Left cardiac atrium (tissue), 4 donors: Measurements from ENCODE around the gene RSRC1. TPM values are rescaled to one million over a fixed set of nuclear protein-coding genes. Genes with fewer than 3 reads are reported as not detected.
"Not testable (repeated sequence)": the region's sequence is repeated elsewhere in the genome, so short reads cannot be mapped to it uniquely, and the experiment has no call there.

Source experiments
- ATAC-seq, 2 donors: fragments of 200-7000 bp; cut with Tn5 transposase; one replicate each; pipeline ENCODE4 v1.9.1; 2020; ENCODE audit warnings: mild to moderate bottlenecking in 2 of 2, moderate library complexity in 2 of 2
- DNase-seq: peaks from one replicate; pipeline ENCODE4 v3.0.0-alpha.2; 2020
- intact Hi-C, 2 donors: fragments of 100-400 bp; cut with DNase I; formaldehyde crosslinking; loops; one replicate each; pipeline versions ENCODE4 v1.14.1 to v1.15.1; 2022 to 2023
- total RNA-seq, 2 donors: library from RNA; stranded (reverse); fragmentation: NEBNext Ultra II Directional; extraction: Animal tissue kit (Norgen Biotek cat#: 25700); gene quantifications; one replicate each; pipeline ENCODE4 v1.2.1, GENCODE V29; 2021
- donor health status: DM: no; HTN: yes; CAD: no.
- donor health status: DM: no; HTN: yes; CAD: no; lungs with severe emphysema.
- donor health status: DM: yes; HTN: yes; CAD: no.
- donor health status: Dilated cardiomyopathy.

The RSRC1 gene
- total RNA-seq, 2 donors from 2014 or later = 22.6 to 23.6 TPM

- ATAC-seq = no peak
- intact Hi-C loops = no loop called here
Measured at GRCh38 chr3:158200955-158201354, 91.1 kb downstream of the RSRC1 start.

GRCh38 chr3:158205324-158205723 lies 95.4 kb downstream of the RSRC1 start:
- ATAC-seq (no peak), DNase-seq (no peak)
- intact Hi-C loops = no loop called here

More at GRCh38 chr3:158200955-158201354, 91.1 kb downstream of the RSRC1 start:
- DNase-seq = no peak

GRCh38 chr3:158205994-158206393 lies 96.1 kb downstream of the RSRC1 start:
- no peak for DNase-seq
- intact Hi-C loops = no loop called here
- no peak for ATAC-seq

- intact Hi-C loops = no loop called here
- ATAC-seq = no peak
- no peak for DNase-seq
Measured at GRCh38 chr3:158210067-158210466, 100.2 kb downstream of the RSRC1 start.

- no peak for ATAC-seq
- no peak for DNase-seq
- intact Hi-C loops = no loop called here
Measured at GRCh38 chr3:158213461-158213860, 103.6 kb downstream of the RSRC1 start.

GRCh38 chr3:158217992-158218391 lies 108.1 kb downstream of the RSRC1 start:
- intact Hi-C loops = no loop called here
- ATAC-seq (no peak), DNase-seq (no peak)

GRCh38 chr3:158220575-158220974 lies 110.7 kb downstream of the RSRC1 start:
- intact Hi-C loops = no loop called here
- no peak for ATAC-seq
- DNase-seq = no peak

GRCh38 chr3:158221426-158221825 lies 111.5 kb downstream of the RSRC1 start:
- DNase-seq = no peak
- no peak for ATAC-seq
- intact Hi-C loops = no loop called here

- DNase-seq (no peak), ATAC-seq (no peak)
- intact Hi-C loops = no loop called here
Measured at GRCh38 chr3:158226429-158226828, 116.5 kb downstream of the RSRC1 start.

- ATAC-seq, DNase-seq, intact Hi-C loops: not testable (repeated sequence)
Measured at GRCh38 chr3:158228942-158229341, 119.1 kb downstream of the RSRC1 start.

- intact Hi-C loops = no loop called here
- DNase-seq = no peak
- ATAC-seq = no peak
Measured at GRCh38 chr3:158233791-158234190, 123.9 kb downstream of the RSRC1 start.

- intact Hi-C loops = no loop called here
- no peak for ATAC-seq
- no peak for DNase-seq
Measured at GRCh38 chr3:158244274-158244673, 134.4 kb downstream of the RSRC1 start.

- DNase-seq (no peak), ATAC-seq (no peak)
- intact Hi-C loops = no loop called here
Measured at GRCh38 chr3:158247288-158247687, 137.4 kb downstream of the RSRC1 start.

- no peak for ATAC-seq
- no peak for DNase-seq
- intact Hi-C loops = no loop called here
Measured at GRCh38 chr3:158248261-158248660, 138.4 kb downstream of the RSRC1 start.

GRCh38 chr3:158249183-158249582 lies 139.3 kb downstream of the RSRC1 start:
- DNase-seq (no peak), ATAC-seq (no peak)
- intact Hi-C loops = no loop called here

- ATAC-seq (no peak), DNase-seq (no peak)
- intact Hi-C loops = no loop called here
Measured at GRCh38 chr3:158258619-158259018, 148.7 kb downstream of the RSRC1 start.

GRCh38 chr3:158260392-158260791 lies 150.5 kb downstream of the RSRC1 start:
- intact Hi-C loops = no loop called here
- ATAC-seq (no peak), DNase-seq (no peak)

- no peak for ATAC-seq
Measured at GRCh38 chr3:158261371-158261991, 151.6 kb downstream of the RSRC1 start.

GRCh38 chr3:158264894-158265293 lies 155.0 kb downstream of the RSRC1 start:
- ATAC-seq (peak in 1 of 2 donors; percentile 84), DNase-seq (no peak)
- intact Hi-C loops = no loop called here

More at GRCh38 chr3:158261371-158261991, 151.6 kb downstream of the RSRC1 start:
- no peak for DNase-seq
- intact Hi-C loops = no loop called here

- no peak for DNase-seq
- ATAC-seq = no peak
- intact Hi-C loops = no loop called here
Measured at GRCh38 chr3:158267015-158267414, 157.1 kb downstream of the RSRC1 start.

GRCh38 chr3:158269942-158270341 lies 160.1 kb downstream of the RSRC1 start:
- intact Hi-C loops = no loop called here
- DNase-seq (no peak), ATAC-seq (no peak)

GRCh38 chr3:158272081-158272480 lies 162.2 kb downstream of the RSRC1 start:
- intact Hi-C loops = no loop called here
- DNase-seq = no peak
- ATAC-seq = no peak
